B cell (primary cell): ENCODE results near the gene KAZN.

Source experiments
- CTCF ChIP-seq: fragments of 200-600 bp; IDR thresholded peaks from one replicate; pipeline ENCODE4 v1.8.0; 2022; ENCODE audit warnings: antibody characterized with exemption, mild to moderate bottlenecking
- EZH2 ChIP-seq: IDR thresholded peaks from 2 replicates; pipeline ENCODE4 v1.6.1; 2012; ENCODE audit warnings: borderline replicate concordance, low read depth, mild to moderate bottlenecking, moderate library complexity, low read length; ENCODE audit not compliant: insufficient read depth, poor library complexity, severe bottlenecking

GRCh38 chr1:15018767-15019166 is 420.3 kb downstream of the KAZN start:
- TF ChIP-seq CTCF, result no peak
- TF ChIP-seq EZH2, result no peak
